Stimulated activated CD4-positive, alpha-beta T cell treated with anti-CD3 and anti-CD28 coated beads, Interleukin-15, amount 100 ng/mL, for 1 hour (primary cell): ENCODE measurements around the gene FMO2.

Experiments used
- DNase-seq, 2 donors: peaks; one replicate each; pipeline ENCODE4 v3.0.0-alpha.2; 2020; ENCODE audit warnings: low read depth in 1 of 2, low spot score in 1 of 2

FMO2 gene

DNA sequence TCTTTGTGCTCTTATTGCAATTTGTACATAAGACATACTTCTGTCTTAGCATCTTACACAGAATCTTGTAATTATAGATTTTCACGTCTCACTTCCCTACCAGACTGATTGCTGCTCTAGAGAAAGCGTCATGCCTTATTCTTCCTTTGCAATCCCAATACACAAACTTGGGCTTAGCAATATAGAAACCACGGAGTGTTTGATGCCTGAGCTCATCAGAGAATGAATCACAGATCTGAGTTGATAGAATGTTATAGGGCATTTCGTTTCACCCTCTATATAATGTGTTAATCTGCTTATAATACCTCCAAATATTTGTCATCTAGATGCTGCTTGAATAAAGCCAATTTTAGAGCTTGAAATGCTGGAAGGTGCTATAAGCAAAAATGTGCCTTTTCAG is 69.8 kb downstream of the FMO2 start:
- DNase-seq, result no peak

DNA sequence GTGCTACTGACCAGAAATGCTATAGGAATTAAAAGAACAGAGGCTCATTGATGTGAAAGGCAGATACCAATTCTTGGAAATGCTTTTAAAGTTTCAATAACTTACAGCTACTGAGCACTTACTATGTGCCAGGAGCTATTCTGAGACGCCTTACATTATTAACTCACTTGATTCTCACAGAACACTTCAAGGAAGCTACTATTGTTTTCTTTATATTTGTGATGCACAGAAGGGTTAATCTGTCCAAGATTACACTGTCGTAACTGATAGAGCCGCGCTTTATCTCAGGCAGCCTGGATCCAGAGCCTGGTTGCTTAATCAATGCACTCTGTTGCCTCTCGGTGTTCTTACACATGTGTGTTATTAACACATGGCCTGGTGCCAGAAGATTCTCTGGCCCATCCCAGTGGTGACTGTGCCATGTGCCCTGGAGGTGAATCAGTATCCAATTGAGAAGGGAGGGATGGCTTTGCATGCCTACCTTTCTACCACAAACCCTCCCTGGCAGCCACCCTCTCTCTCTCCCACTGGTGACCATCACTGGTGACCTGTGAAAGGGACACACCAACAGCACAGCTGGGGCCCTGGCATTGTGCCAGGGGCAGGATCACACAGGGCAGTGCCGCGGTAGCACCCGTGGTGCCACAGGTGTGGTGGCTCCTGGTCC is 72.0 kb downstream of the FMO2 start:
- DNase-seq, result no peak

- DNase-seq, result no peak
These were observed 72.5 kb downstream of the FMO2 start for GRCh38 chr1:171257607-171258076.

DNA sequence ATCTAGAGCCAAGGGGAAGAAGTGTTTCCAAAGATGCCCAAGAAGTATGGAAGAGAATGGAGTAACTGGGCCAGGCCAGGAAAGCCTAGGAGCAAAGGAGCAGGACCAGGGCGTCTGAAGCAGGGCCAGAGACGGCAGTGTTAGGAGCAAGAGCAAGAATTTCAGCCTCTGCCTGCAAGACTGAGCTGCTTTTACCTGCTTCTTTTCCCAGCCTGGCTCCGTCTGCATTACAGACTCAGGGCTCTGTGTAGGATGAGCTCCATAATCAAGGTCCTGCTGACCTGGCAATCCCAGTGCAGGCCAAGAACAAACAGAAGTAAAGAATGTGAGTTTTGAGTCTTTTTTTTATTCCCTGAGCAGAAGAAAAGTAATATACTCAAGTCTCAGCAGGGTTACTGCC is 73.3 kb downstream of the FMO2 start:
- no peak for DNase-seq

GRCh38 chr1:171258943-171259342 is 73.8 kb downstream of the FMO2 start:
- DNase-seq, result no peak
